ENCODE data around the gene MTFMT. TPM values are rescaled to one million over a fixed set of nuclear protein-coding genes. Genes with fewer than 3 reads are reported as not detected.

Gene MTFMT
- total RNA-seq, 1 donor from 2014 or later: 30.3 TPM

DNA sequence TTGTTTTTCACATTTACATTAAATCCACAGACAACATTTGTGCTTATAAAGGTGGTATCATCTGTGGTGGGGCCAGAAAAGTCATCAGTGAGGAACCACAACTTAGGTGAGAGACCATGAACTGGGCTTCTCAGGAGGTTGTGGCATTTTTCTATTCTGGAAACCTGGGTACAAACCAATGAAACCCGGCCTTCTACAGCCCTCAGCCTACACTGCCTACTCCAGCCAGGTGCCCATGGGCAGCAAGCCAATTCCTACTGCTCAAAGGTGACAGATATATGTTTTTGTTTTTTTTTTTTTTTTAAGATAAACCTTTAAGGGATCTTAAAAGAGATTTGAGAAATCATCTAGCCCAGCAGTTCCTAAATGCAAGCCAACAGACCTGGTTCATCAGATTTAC is 60.0 kb downstream of the MTFMT start:
- no peaks in the 10 kb centered on the region for H3K27me3 ChIP-seq
- no peak overlapping the region for H3K4me2 ChIP-seq
- no peak for DNase-seq (ENCODE audit: low spot score)
- no peaks in the 10 kb centered on the region for H3K4me1 ChIP-seq
- H3K4me3 ChIP-seq: no peak overlapping the region
- Mint-ChIP-seq H3K9me3 (no peaks in the 10 kb centered on the region), H3K36me3 (peaks cover 35% of the 10 kb centered on the region), H3K4me1 (no peaks in the 10 kb centered on the region), H3K27me3 (ENCODE audit: insufficient read depth, low read depth) (peaks cover 2% of the 10 kb centered on the region), H3K4me3 (no peak overlapping the region), H3K27ac (no peak overlapping the region)
- no peak overlapping the region for H2AFZ ChIP-seq (replicated peaks)
- H3K9me3 ChIP-seq (ENCODE audit: low read depth): no peaks in the 10 kb centered on the region
- no peak for TF ChIP-seq EZH2 (IDR thresholded peaks at IDR 0.05)
- TF ChIP-seq EZH2phosphoT487 (IDR thresholded peaks at IDR 0.05): no peak
- no peak for TF ChIP-seq CTCF (IDR thresholded peaks at IDR 0.05)
- no peaks in the 10 kb centered on the region for H4K20me1 ChIP-seq (ENCODE audit: low read depth)
- H3K9ac ChIP-seq: no peak overlapping the region
- no peaks in the 10 kb centered on the region for H3K79me2 ChIP-seq (ENCODE audit: low read depth)
- H3K27ac ChIP-seq: no peak overlapping the region
- no peaks in the 10 kb centered on the region for H3F3A ChIP-seq (ENCODE audit: low read depth)
- peaks cover 5% of the 10 kb centered on the region for H3K36me3 ChIP-seq

GRCh38 chr15:64961013-64961412 is 68.4 kb downstream of the MTFMT start:
- no peak for DNase-seq (ENCODE audit: low spot score)
- H3K79me2 ChIP-seq (ENCODE audit: low read depth): no peaks in the 10 kb centered on the region
- H4K20me1 ChIP-seq (ENCODE audit: low read depth): no peaks in the 10 kb centered on the region
- H3K9me3 Mint-ChIP-seq: no peaks in the 10 kb centered on the region
- H3K27ac ChIP-seq: no peak overlapping the region
- H3K27ac Mint-ChIP-seq: no peak overlapping the region
- H3K4me3 Mint-ChIP-seq: no peak overlapping the region
- H3K4me3 ChIP-seq: no peak overlapping the region
- no peak overlapping the region for H3K4me2 ChIP-seq
- H3K9me3 ChIP-seq (ENCODE audit: low read depth): no peaks in the 10 kb centered on the region
- TF ChIP-seq EZH2 (IDR thresholded peaks at IDR 0.05) (no peak), CTCF (IDR thresholded peaks at IDR 0.05) (peak; percentile 30)
- H3K36me3 ChIP-seq: no peaks in the 10 kb centered on the region
- H3F3A ChIP-seq (ENCODE audit: low read depth): no peaks in the 10 kb centered on the region
- H3K27me3 Mint-ChIP-seq (ENCODE audit: insufficient read depth, low read depth): peaks cover 6% of the 10 kb centered on the region
- no peaks in the 10 kb centered on the region for H3K4me1 Mint-ChIP-seq
- H3K27me3 ChIP-seq: no peaks in the 10 kb centered on the region
- H3K4me1 ChIP-seq: no peaks in the 10 kb centered on the region
- peaks cover 42% of the 10 kb centered on the region for H3K36me3 Mint-ChIP-seq
- H2AFZ ChIP-seq (replicated peaks): no peak overlapping the region
- no peak overlapping the region for H3K9ac ChIP-seq

DNA sequence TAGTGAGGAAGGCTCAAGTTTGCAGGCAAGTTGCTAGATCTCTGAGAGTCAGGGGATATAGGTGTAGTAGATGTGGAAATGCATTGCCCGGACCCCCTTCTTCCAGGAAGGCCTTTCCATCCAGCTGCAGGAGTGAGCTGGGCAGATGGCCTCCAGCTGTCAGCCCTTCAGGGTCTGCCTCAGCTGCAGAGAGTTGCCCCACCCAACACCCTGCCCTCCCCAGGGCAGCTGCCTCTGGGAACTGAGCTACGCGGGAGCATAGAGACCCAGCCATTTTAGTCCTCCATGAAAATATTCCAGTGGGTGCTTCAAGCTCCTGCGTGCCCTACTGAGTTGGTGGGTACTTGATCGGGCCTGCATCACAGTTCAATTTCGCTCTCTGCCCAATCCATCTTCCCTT is 69.3 kb downstream of the MTFMT start:
- Mint-ChIP-seq H3K36me3 (peaks cover 46% of the 10 kb centered on the region), H3K4me1 (no peaks in the 10 kb centered on the region)
- H3K27ac ChIP-seq: no peak overlapping the region

More for the DNA sequence above, 69.3 kb downstream of the MTFMT start:
- no peak overlapping the region for H2AFZ ChIP-seq (replicated peaks)
- H3K4me2 ChIP-seq: no peak overlapping the region
- no peak overlapping the region for H3K4me3 ChIP-seq
- H3K9ac ChIP-seq: no peak overlapping the region
- no peak for DNase-seq (ENCODE audit: low spot score)
- no peaks in the 10 kb centered on the region for H3K4me1 ChIP-seq
- no peaks in the 10 kb centered on the region for H3K9me3 ChIP-seq (ENCODE audit: low read depth)
- Mint-ChIP-seq H3K27ac (no peak overlapping the region), H3K4me3 (no peak overlapping the region), H3K27me3 (ENCODE audit: insufficient read depth, low read depth) (peaks cover 6% of the 10 kb centered on the region), H3K9me3 (no peaks in the 10 kb centered on the region)
- TF ChIP-seq CTCF (IDR thresholded peaks at IDR 0.05): no peak
- TF ChIP-seq EZH2 (IDR thresholded peaks at IDR 0.05): no peak
- no peak for TF ChIP-seq EZH2phosphoT487 (IDR thresholded peaks at IDR 0.05)
- H3F3A ChIP-seq (ENCODE audit: low read depth): no peaks in the 10 kb centered on the region
- H3K79me2 ChIP-seq (ENCODE audit: low read depth): no peaks in the 10 kb centered on the region
- no peaks in the 10 kb centered on the region for H4K20me1 ChIP-seq (ENCODE audit: low read depth)
- no peaks in the 10 kb centered on the region for H3K27me3 ChIP-seq
- H3K36me3 ChIP-seq: no peaks in the 10 kb centered on the region
